GM12872 (cell line): ENCODE data around the gene GPR63.

Source experiments
- TF ChIP-seq, protein P1 (sequence below): IDR thresholded peaks from 3 replicates; pipeline ENCODE4 v1.5.1; 2011; ENCODE audit warnings: low read depth, mild to moderate bottlenecking, low read length, moderate library complexity; ENCODE audit not compliant: insufficient read depth

The GPR63 gene

DNA sequence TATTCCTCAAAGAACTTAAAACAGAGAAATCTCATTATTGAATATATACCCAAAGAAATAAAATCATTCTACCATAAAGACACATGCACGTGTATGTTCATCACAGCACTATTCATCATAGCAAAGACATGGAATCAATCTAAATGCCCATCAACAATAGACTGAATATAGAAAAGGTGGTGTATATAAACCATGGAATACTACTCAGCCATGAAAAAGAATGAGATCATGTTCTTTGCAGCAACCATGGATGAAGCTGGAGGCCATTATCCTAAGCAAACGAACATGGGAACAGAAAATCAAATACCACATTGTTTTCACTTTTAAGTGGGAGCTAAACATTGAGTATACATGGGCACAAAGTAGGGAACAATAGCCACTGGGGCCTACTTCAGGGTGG lies 12.3 kb upstream of the GPR63 start:
- TF ChIP-seq, protein P1, sequence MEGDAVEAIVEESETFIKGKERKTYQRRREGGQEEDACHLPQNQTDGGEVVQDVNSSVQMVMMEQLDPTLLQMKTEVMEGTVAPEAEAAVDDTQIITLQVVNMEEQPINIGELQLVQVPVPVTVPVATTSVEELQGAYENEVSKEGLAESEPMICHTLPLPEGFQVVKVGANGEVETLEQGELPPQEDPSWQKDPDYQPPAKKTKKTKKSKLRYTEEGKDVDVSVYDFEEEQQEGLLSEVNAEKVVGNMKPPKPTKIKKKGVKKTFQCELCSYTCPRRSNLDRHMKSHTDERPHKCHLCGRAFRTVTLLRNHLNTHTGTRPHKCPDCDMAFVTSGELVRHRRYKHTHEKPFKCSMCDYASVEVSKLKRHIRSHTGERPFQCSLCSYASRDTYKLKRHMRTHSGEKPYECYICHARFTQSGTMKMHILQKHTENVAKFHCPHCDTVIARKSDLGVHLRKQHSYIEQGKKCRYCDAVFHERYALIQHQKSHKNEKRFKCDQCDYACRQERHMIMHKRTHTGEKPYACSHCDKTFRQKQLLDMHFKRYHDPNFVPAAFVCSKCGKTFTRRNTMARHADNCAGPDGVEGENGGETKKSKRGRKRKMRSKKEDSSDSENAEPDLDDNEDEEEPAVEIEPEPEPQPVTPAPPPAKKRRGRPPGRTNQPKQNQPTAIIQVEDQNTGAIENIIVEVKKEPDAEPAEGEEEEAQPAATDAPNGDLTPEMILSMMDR = no peak

- TF ChIP-seq, protein P1 = no peak
Measured at GRCh38 chr6:96844530-96844929, 7.3 kb upstream of the GPR63 start.

DNA sequence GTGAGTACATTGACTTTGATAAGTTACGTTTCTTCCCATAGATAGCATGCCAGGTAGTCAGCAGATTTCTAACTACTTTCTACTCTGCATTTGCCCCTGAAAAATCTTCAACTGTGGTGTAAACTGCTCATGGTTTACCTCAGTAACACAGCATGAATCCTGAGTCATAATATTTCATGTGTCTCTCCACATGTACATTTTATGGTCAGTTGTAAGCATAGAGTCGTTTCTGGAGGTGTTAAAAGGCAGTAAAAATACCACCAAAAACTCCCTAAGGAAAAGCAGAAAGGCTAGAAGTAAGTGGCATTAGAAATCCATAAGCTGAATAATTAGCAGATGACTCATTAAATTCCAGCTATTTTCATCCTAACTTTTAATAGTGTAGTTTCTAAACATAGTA lies 4.1 kb upstream of the GPR63 start:
- TF ChIP-seq, protein P1 = no peak

- TF ChIP-seq, protein P1 = no peak
Measured at GRCh38 chr6:96836631-96837080, 621 bp downstream of the GPR63 start.

- TF ChIP-seq, protein P1 = no peak
Measured at GRCh38 chr6:96834070-96834469, 3.2 kb downstream of the GPR63 start.

- TF ChIP-seq, protein P1 = no peak
Measured at GRCh38 chr6:96832780-96833179, 4.5 kb downstream of the GPR63 start.

GRCh38 chr6:96826865-96827264 lies 10.4 kb downstream of the GPR63 start:
- TF ChIP-seq, protein P1 = no peak

- TF ChIP-seq, protein P1 = no peak
Measured at GRCh38 chr6:96823743-96824142, 13.5 kb downstream of the GPR63 start.
